Body of pancreas (tissue), 4 donors: ENCODE results near the gene BRIP1. TPM values are rescaled to one million over a fixed set of nuclear protein-coding genes. Genes with fewer than 3 reads are reported as not detected.

ENCODE experiments used
- ATAC-seq: fragments of 150-250 bp; one replicate; pipeline ENCODE4 v1.9.1; 2016
- DNase-seq, 4 donors: peaks; one replicate each; pipeline ENCODE4 v3.0.0-alpha.2; 2019
- H3K27ac ChIP-seq, 4 donors: fragments of 200-600 bp; sonication (generic); 1 replicate in 3 of 4; 2 replicates in 1 of 4; pipeline versions ENCODE4 v1.5.1 to v1.6.1; 2016 to 2019; ENCODE audit warnings: mild to moderate bottlenecking in 1 of 4, mixed read lengths in 1 of 4, moderate library complexity in 1 of 4
- H3K27me3 ChIP-seq, 2 donors: fragments of 200-600 bp; sonication (generic); one replicate each; pipeline ENCODE4 v1.6.0; 2016; ENCODE audit warnings: mild to moderate bottlenecking in 1 of 2
- H3K36me3 ChIP-seq, 2 donors: fragments of 200-600 bp; sonication (generic); replicated peaks in 1 of 2; 2 replicates each; pipeline ENCODE4 v1.5.1; 2016; ENCODE audit warnings: low read depth in 2 of 2; ENCODE audit not compliant: insufficient read depth in 1 of 2
- H3K4me1 ChIP-seq: fragments of 200-600 bp; sonication (generic); one replicate; pipeline ENCODE4 v1.6.0; 2016
- H3K4me3 ChIP-seq, 2 donors: fragments of 200-600 bp; sonication (generic); 1 replicate in 1 of 2; 2 replicates in 1 of 2; pipeline ENCODE4 v1.5.1; 2016 to 2019
- H3K9me3 ChIP-seq, 3 donors: fragments of 200-600 bp; sonication (generic); 1 replicate in 2 of 3; 2 replicates in 1 of 3; pipeline ENCODE4 v1.5.1; 2016
- CTCF ChIP-seq, 7 experiments: fragments of 450-650 bp in 4 of 7; fragments of 200-600 bp in 3 of 7; sonication (generic) in 3 of 7; IDR thresholded peaks; one replicate each; pipeline ENCODE4 v1.5.1; 2016 to 2019; ENCODE audit warnings: antibody characterized with exemption in 7 of 7
- POLR2A ChIP-seq, 3 donors: fragments of 450-650 bp; IDR thresholded peaks; one replicate each; pipeline ENCODE4 v1.6.1; 2016; ENCODE audit warnings: antibody characterized with exemption in 3 of 3, mild to moderate bottlenecking in 2 of 3
- WGBS, 2 donors: methylation state at CpG; one replicate each; pipeline ENCODE4 v1.1.5; 2017; 5-methylcytosine and 5-hydroxymethylcytosine counted together
- intact Hi-C: fragments of 100-400 bp; cut with DNase I; formaldehyde crosslinking; loops from one replicate; pipeline ENCODE4 v1.15.1; 2023
- total RNA-seq, 2 donors: library from RNA; depleted of rRNA; stranded (reverse); fragments of >200 nt; gene quantifications; one replicate each; pipeline ENCODE4 v1.1.0, GENCODE V29; 2016

The BRIP1 gene
- total RNA-seq, 2 donors from 2014 or later = under 0.01 to 0.33 TPM

- intact Hi-C loops = no loop called here
- Histone ChIP-seq H3K27me3 (no peaks in the 10 kb centered on the region), H3K27ac (no peak overlapping the region), H3K4me1 (no peaks in the 10 kb centered on the region), H3K4me3 (no peak overlapping the region), H3K9me3 (peaks cover 0 to 18% (median 2%) of the 10 kb centered on the region in 3 donors), H3K36me3 (no peaks in the 10 kb centered on the region)
- no peak for ATAC-seq
- 96 to 98% methylated on average over 2 of the region's 2 CpGs for WGBS, 2 donors
- no peak for DNase-seq
- TF ChIP-seq POLR2A (IDR thresholded peaks at IDR 0.05) (no peak), CTCF (IDR thresholded peaks at IDR 0.05) (no peak)
These were observed 165.1 kb downstream of the BRIP1 start for GRCh38 chr17:61698244-61698643.

GRCh38 chr17:61695779-61696337 is 167.5 kb downstream of the BRIP1 start:
- intact Hi-C loops = no loop called here
- DNase-seq (no peak), ATAC-seq (no peak)
- TF ChIP-seq POLR2A (IDR thresholded peaks at IDR 0.05) (no peak), CTCF (IDR thresholded peaks at IDR 0.05) (no peak)
- Histone ChIP-seq H3K9me3 (peaks cover 0 to 10% (median 2%) of the 10 kb centered on the region in 3 donors), H3K4me1 (no peaks in the 10 kb centered on the region), H3K27ac (no peak overlapping the region), H3K27me3 (no peaks in the 10 kb centered on the region), H3K36me3 (no peaks in the 10 kb centered on the region), H3K4me3 (no peak overlapping the region)
- 87 to 92% methylated on average over 2 of the region's 2 CpGs for WGBS, 2 donors

- Histone ChIP-seq H3K4me3 (no peak overlapping the region), H3K36me3 (no peaks in the 10 kb centered on the region), H3K9me3 (no peaks in the 10 kb centered on the region), H3K27me3 (no peaks in the 10 kb centered on the region), H3K4me1 (no peaks in the 10 kb centered on the region), H3K27ac (no peak overlapping the region)
- DNase-seq = no peak
- TF ChIP-seq POLR2A (IDR thresholded peaks at IDR 0.05) (no peak), CTCF (IDR thresholded peaks at IDR 0.05) (no peak)
- WGBS, 2 donors = 84 to 94% methylated on average over 1 of the region's 1 CpG
- intact Hi-C loops = no loop called here
- no peak for ATAC-seq
These were observed 169.2 kb downstream of the BRIP1 start for GRCh38 chr17:61694095-61694494.

- Histone ChIP-seq H3K27me3 (no peaks in the 10 kb centered on the region), H3K4me1 (no peaks in the 10 kb centered on the region), H3K36me3 (no peaks in the 10 kb centered on the region), H3K4me3 (no peak overlapping the region), H3K9me3 (no peaks in the 10 kb centered on the region), H3K27ac (no peak overlapping the region)
- WGBS, 2 donors = 92 to 95% methylated on average over 3 of the region's 3 CpGs
- ATAC-seq (no peak), DNase-seq (no peak)
- no peak for TF ChIP-seq CTCF (IDR thresholded peaks at IDR 0.05)
- TF ChIP-seq POLR2A (IDR thresholded peaks at IDR 0.05) = no peak
- intact Hi-C loops = no loop called here
These were observed 173.6 kb downstream of the BRIP1 start for GRCh38 chr17:61689610-61690180.

GRCh38 chr17:61687769-61688168 is 175.6 kb downstream of the BRIP1 start:
- Histone ChIP-seq H3K27ac (no peak overlapping the region), H3K27me3 (no peaks in the 10 kb centered on the region), H3K4me3 (no peak overlapping the region), H3K4me1 (no peaks in the 10 kb centered on the region), H3K9me3 (no peaks in the 10 kb centered on the region), H3K36me3 (no peaks in the 10 kb centered on the region)
- WGBS, 2 donors = 93% methylated on average over 2 of the region's 2 CpGs
- intact Hi-C loops = no loop called here
- ATAC-seq (no peak), DNase-seq (no peak)
- TF ChIP-seq POLR2A (IDR thresholded peaks at IDR 0.05) = no peak
- no peak for TF ChIP-seq CTCF (IDR thresholded peaks at IDR 0.05)
